NCI-H748 (cell line): ENCODE measurements around the gene SNRPA1.
A peak's percentile ranks its signal among the peaks of the same experiment; 100 is the strongest.
"Not testable (repeated sequence)": the region's sequence is repeated elsewhere in the genome, so short reads cannot be mapped to it uniquely, and the experiment has no call there.

Source experiments
- DNase-seq: peaks from one replicate; lab custom pipeline; 2025; ENCODE audit not compliant: unreplicated experiment; lab: John Stamatoyannopoulos, UW

SNRPA1 gene

DNA sequence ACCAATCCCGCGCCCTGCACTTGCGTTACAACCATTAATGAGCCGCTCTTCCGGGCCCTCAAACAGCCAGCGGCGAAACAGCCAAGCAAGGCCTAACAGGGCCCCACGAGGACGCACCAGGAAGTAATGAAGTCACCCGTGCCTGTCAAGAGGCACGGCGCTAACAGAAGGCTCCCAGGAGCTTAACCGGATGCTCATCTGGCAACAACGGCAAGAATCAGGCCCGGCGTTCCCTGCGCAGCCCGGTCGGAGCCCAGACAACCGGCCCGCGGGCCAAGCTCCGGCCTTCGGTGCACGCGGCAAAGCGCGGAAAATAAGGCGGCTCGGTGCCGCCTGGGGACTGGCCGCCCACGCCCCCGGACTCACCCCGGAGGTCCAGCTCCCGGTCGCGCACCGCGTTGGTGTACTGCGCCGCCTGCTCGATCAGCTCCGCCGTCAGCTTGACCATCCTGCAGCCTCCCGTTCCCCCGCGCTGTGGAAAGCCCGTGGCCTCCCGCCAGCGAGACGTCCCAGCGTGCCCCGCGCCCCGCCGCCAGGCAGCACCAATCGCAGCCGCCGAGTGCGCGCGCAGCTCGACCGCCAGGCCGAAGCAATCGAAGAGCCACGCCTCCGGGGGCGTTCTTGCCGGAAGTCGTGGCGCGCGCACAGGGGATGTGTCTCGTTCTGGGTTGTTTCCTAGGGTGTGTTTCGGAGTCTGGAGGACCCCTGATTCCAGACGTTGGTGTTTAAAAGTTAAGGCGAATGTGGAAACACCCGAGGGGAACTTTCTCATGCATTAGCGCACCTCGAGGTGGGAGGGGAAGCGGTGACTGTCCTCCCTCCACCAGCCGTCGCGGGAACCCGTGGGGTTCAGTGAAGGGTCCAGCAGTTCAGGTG lies at the start of gene SNRPA1:
Gene SNRPA1, minus strand, starts transcription at position 518 of the 876 bp plus-strand sequence. Its CDS starts 70 bp downstream, at position 448.
- DNase-seq: peak; percentile 93

DNA sequence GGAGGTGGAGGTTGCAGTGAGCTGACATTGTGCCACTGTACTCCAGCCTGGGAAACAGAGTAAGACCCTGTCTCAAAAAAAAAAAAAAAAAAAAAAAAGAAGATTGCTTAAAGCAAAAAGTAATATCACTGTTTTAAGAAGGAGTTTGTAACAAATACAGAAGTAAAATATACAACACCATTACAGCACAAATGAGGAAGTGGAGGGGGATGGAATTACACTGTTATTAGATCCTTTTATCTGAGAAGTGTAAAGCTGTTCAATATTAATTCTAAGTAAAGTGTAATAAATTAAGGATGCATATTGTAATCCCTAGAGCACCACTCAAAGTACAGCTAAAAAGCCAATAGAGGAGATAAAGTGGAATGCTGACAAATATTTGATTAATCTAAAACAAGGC lies 47.0 kb upstream of the SNRPA1 start:
- DNase-seq: no peak

DNA sequence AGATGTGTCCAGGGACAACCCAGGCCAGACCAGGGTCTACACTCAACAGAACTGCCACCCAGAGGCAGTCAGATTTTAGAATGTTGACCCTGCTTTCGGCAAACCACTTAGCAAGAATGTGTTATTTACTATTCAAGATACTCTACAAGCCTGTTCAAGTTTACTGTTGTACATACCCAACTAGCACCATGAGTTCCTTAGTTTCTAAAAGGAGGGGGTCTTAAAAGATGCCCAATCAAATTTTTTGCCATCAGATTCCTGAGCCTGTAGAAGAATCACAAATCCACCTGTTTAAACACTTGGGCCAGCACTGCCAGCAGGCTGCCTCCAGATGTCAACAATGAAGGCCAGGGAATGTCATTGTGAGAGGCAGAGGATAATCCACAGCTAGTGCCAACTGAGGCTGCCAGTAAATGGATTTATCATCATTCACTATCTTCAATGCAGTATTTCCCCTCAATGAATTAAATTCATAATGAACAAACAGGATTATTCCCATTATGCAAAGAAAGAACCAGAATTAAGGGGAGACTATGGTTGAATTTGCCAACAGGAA lies 43.5 kb upstream of the SNRPA1 start:
- no peak for DNase-seq

DNA sequence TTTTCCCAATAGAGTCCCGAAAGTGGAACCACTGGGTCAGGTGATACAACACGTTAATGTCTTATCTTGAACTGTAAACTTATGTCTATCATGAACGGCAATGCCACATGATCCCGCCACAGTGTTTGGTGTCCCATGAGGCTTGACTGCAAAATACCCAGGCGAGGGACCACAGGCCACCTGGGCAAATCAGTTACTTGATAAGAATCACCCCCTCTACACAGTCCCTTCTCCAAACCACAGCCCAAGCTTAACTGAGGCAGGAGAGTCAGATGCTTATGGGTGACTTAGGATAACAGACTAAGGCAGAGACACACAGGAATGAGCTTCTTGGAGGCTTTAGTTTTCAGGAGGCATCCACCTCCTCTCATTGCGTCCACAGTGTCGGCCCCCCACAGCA lies 42.9 kb upstream of the SNRPA1 start:
- DNase-seq: no peak

DNA sequence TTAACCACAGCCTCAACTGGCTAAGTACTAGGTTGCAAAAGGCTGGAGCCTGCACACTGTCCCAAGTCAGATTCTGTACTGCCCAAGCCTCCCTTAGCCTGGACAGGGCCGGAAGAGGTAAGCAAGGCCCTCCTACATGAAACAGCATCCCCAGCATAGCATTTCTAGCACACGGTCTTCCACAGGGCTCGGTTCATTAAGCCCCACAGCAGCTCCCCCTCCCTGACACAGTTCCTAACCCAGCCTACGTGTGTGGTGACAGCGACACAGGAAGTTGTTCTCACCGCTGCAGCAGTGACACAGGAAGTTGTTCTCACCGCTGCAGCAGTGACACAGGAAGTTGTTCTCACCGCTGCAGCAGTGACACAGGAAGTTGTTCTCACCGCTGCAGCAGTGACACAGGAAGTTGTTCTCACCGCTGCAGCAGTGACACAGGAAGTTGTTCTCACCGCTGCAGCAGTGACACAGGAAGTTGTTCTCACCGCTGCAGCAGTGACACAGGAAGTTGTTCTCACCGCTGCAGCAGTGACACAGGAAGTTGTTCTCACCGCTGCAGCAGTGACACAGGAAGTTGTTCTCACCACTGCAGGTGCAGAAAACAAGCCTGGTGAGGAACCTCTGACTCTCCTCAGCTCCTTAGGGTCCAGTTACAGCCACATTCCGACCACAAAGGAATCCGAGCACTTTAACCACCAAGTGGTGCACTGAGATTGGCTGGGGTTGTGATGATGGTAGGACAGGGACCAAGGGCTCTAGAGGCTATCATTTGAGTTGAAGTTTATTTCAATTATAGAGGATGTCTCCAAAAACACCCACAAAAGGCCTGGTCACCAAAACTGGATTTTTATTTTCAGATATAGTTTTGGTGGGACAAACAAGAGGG lies 39.1 kb upstream of the SNRPA1 start:
- DNase-seq: not testable (repeated sequence)

DNA sequence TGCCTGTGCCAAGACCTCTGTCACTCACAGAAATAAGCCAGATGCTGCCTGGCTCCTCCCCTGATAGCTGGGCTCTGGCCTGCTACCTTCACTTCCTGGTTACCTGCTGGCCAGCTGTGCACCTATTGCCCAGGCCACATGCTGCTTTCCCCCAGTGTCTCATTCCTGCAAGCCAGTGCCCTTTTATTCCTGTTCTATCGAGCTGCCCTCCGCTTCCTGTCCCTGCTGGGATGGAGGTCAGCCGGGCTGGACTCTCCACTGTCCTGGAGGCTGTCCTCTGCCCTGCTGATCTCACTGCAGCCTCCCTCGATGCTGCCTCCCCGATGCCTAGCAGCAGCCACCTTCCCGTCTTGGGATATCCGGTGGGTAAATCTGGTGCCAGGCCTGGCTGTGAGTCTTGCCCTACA lies 37.0 kb upstream of the SNRPA1 start:
- no peak for DNase-seq

DNA sequence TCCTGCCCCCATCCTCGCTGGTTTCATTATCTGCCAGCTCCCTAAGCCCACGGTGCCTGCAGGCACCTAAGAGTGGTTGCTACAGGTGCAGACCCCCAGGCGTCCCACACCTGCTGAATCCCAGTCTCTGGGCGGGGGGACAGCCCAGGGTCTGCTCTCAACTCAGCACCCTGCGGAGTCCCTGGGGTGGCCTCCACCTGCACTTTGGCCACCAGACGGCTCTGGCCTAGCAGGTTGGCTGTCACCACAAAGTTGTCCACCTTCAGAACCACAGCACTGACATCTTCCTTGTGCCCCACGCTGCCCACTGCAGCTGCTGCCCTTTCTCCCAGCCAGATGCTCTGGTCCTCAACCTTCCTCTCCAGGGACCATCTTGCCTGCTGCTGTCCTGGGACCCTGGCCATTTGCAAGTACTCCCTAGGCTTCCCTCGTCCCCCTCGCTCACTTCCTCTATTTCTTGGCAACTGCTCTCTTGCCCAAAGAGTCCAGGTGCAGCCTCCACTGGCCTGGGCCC lies 34.9 kb upstream of the SNRPA1 start:
- no peak for DNase-seq

DNA sequence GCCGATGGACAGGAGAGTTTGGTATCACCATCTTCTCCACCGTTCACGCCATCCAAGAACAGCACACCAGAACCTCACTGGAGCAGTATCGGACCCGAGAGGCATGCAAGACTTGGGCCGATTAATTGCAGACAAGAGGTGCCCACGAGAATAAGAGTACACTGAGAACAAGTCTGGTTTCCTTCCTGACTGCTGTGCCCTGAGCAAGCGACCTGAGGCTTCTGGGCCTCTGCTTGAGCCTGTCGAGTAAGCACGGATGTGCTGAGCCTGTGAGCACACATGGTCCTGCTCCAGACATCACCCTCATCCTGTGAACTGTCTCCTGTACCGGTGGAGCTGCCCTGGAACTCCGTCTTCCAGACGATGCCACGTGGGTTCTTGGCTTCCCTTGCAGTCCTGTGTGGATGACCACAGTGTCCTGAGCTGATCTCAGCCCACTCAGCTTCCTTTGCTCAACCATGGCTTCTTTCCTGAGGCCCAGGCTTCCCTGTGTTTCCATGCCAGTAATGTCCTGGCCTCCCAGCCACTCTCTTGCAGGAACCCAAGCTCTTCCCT lies 34.3 kb upstream of the SNRPA1 start:
- DNase-seq: no peak

DNA sequence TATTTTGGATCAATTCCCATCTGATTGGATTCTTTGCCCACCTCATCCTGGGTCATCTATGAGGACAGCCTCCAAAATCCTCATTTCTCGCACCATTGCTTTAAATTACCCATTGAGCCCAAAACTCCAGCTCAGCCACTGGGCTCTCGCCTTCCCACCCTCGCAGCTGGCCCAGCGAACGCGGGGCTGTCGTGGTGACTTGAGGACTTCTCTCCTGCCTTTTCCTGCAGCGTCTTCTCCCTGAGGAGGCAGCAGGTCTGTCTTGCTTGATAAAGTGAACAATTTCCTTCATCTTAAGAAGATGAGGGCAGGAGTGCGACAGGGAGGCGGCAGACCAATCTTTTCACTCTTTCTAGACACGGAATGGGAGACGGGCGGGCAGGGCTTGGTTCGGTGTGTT lies 33.0 kb upstream of the SNRPA1 start:
- no peak for DNase-seq

DNA sequence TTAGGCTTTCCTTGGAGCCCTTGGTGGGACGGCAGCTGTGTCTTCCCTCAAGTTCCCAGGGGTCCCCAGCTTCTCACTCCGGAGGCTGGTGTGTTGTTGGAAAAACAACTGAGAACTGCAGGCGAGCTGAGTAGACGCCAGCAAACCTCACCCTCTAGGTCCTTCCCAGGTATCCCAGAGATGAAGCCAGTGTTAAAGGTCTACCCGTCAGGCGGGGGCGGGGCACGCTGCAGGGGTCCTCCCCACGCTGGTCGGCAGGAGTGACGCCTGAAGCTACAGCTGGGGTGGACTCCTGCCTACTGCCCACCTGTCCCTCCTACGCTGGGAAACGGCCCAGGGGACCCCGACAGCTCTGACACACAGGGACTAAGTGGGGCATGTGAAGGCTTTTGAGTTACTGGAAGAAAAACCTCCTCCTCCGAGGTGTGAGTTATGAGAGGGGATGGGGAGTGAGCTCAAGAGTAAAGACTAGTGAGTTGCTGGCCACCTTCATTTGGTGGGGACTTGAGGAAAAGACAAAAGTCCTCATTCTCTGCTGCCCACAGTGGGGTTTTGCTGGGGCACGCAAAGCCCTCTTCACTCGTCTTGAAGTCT lies 32.2 kb upstream of the SNRPA1 start:
- no peak for DNase-seq

DNA sequence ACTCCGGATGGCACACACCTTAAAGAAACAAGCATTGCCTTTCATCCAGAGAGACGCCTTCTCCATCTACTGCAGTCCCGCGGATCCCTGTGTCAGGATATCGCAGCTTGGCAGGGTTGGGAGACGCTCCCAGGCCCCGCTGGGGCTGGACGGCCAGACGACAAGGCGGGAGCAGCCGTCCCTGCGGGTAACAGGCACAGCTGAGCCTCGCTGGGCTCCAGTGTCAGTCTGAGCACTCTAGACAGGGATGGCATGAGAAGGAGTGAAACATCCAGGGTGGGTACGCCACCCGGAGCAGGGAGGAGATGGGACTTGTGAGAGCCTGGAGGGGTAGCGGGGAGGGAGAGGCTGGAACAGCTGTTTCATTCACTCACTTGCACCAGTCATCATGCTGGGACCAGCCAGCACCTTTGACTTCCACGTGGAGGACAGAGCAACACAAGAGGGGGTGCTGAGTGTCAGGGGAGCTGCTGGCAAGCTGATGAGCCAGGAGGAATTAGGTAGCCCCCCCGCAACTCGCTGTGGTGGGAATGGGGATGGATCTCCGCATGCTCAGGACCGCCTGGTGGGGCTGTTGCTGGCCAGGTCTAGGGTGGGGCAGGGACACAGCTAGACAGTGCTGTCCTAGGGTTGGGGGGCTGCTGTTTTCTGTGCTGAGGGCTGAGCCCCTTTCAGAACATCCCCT lies 31.6 kb upstream of the SNRPA1 start:
- DNase-seq: no peak

DNA sequence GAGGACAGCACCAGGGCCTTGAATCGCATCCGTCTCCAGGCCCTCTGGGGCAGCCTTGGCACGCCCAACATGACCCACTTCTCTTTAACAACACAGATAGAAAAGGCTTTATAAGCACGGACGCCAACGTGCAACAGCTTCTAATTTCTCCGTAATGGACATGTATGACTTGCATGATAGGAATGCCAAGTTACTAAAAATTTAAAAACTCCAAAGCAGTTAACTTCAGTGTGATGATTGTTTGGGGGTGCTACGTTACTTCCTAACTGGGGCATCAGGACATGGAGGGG lies 30.9 kb upstream of the SNRPA1 start:
- DNase-seq: no peak

DNA sequence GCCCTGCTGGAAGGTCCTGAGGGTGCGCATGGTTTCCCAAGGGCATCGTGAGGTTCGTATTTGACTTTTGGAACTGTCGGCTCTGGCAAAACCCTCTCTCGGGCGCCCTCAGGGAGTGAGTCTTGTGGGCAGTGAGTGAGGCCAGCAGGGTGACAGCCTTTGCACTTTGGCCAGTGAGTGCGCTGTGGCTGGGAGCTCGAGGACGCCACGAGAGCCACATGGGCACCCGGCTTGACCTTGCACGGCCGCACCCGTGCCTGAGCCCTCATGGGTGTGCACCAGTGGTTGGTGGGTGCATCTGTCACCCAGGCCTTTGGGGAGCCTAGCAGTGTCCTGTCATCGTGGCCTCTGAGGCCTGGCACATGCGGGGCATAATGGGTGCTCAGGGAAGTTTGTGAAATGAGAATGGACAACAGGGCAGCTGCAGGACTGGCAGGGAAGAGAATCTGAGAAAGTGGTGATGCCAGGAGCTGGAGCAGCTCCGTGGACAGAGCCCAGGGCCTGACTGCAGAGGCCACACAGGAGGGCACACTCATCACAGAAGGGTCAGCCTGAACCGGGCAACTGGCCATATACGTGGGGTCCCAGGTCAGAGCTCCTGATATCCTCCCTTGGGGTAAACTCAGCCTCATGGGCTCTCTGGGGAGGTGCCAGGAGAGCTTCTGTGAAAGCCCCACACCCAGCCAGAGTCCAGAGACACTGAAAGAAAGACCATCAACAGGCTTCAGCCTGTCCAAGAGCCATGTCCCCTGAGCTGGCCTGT lies 30.4 kb upstream of the SNRPA1 start:
- DNase-seq: no peak

DNA sequence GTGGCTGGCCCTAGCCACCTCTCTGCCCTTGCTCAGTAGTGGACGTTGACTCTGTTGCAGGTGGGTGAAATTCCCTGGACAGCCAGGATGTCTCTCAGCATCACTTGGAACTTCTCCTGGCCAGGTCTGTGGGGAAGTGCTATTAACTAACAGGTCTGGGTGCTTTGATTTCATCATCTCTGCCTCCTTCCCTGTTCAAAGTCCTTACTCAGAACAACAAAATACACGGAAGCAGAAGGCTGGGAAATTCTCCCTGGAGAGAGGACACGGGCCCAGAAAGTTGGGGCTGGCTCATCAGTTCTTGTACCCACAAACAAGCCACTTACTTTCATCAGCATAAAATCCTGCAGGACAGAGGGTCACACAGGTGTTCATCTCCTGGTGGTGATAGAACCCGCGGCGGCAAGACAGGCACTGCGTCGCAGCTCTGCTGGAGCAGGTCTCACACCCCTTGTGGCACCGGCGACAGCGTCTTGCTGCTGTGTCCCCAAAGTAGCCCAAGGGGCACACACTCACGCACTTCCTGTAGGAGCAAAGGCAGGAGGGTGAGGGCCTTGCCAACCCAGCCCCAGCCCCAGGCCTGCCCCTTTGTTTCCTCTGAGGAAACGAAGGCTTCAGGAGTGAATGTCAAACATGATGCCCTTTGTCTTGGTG lies 29.6 kb upstream of the SNRPA1 start:
- no peak for DNase-seq

DNA sequence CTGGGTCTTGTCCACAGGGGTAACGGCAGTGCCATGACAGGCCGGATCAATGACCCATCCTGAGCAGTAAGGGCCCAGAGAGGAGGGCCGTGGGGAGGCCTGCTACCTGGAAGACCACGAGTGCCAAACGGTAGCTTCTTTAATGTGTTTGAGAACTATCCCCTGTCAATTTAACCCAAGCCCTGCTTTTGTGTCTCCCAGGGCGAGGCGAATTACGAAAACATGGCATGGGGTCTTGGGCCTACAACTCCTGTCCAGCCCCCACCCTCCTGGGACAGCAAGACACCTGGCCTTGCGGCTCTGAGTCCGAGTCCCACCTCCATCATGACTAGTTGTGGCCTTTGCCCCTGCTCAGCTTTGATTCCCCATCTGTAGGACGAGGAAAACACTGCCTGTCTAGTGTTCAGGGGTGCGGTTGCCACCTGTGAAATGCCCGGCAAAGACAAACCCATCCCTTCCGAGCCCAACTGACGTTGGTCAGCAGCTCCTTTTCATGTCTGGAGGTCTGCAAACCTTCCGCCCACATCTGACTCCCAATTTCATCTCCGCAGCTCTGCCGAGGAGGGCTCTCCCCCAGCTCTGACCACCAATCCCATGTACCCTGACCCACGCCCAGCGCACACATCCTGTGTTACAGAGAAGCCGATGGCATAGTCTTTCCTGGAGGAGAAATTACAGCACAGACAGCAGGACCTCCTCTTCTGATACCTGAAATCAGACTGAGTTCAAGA lies 28.9 kb upstream of the SNRPA1 start:
- no peak for DNase-seq

DNA sequence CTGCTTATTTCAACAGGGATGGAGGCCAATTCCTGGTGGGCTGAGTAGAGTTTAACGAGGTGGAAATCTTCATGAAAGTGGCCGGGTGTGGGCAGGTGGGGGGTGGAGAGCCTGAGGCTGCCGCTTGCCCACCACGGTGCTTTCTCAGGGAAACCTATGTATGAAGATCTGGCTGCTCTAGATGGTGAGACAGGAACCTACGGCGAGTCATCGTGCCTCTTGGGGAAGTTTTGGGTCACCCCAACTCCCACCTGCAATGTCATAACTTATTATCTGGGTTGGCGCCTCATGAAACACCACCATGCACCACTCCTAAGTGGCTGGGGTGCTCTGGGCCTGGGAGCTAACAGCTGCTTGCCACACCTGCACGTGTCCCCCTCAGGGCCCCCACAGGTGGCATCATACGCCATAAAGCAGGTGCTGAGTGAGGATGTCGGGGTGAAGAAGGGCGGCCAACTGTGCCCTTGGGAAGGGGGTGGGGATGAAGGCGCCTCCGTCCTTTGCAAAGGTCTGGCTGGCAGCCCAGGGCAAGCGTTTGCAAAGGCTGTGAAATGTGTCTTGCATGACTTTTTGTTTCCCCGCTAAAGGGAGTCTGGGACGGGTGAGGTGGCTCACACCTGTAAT lies 27.9 kb upstream of the SNRPA1 start:
- DNase-seq: no peak

DNA sequence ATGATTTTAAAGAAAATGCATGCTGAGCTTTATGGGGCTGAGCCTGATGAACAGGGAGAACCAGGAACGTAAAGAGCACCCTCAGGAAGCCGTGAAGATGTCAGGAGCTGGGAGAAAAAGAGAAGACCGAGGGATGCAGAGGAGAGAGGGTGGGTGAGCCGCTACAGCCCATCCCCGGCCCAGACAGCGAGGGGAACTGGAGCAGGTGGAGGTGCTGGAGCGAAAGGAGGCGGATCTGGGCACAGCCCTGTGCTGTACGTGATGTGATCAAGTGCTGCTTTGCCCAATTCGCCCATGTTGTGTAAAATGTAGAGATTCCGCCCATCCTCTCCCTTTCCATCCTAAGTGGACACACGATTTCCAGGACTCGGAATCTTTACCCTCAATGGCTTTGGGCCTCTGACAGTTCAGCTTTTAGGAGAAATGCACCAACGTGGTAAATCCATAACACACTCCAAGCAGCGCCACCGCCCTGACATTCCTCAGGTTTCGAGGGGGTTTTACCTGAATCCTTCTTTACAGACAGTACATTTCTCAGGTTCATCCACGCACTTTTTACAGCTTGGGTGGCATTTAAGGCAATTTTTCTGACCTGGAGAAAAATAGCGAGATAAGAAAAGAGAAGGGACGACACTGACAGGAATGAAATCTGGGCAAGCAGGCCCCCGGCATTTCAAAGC lies 27.1 kb upstream of the SNRPA1 start:
- no peak for DNase-seq
